Measurements from ENCODE around the gene VIL1. TPM values are rescaled to one million over a fixed set of nuclear protein-coding genes. Genes with fewer than 3 reads are reported as not detected.

The VIL1 gene
- total and polyA plus RNA-seq, 2 donors from 2014 or later: 9.0 to 10.5 TPM

DNA sequence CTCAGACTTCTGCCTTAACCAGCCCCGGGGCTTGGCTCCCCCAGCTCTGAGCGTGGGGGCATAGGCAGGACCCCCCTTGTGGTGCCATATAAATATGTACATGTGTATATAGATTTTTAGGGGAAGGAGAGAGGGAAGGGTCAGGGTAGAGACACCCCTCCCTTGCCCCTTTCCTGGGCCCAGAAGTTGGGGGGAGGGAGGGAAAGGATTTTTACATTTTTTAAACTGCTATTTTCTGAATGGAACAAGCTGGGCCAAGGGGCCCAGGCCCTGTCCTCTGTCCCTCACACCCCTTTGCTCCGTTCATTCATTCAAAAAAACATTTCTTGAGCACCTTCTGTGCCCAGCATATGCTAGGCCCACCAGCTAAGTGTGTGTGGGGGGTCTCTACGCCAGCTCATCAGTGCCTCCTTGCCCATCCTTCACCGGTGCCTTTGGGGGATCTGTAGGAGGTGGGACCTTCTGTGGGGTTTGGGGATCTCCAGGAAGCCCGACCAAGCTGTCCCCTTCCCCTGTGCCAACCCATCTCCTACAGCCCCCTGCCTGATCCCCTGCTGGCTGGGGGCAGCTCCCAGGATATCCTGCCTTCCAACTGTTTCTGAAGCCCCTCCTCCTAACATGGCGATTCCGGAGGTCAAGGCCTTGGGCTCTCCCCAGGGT, 13.7 kb upstream of the VIL1 start:
- TF ChIP-seq, protein P1, sequence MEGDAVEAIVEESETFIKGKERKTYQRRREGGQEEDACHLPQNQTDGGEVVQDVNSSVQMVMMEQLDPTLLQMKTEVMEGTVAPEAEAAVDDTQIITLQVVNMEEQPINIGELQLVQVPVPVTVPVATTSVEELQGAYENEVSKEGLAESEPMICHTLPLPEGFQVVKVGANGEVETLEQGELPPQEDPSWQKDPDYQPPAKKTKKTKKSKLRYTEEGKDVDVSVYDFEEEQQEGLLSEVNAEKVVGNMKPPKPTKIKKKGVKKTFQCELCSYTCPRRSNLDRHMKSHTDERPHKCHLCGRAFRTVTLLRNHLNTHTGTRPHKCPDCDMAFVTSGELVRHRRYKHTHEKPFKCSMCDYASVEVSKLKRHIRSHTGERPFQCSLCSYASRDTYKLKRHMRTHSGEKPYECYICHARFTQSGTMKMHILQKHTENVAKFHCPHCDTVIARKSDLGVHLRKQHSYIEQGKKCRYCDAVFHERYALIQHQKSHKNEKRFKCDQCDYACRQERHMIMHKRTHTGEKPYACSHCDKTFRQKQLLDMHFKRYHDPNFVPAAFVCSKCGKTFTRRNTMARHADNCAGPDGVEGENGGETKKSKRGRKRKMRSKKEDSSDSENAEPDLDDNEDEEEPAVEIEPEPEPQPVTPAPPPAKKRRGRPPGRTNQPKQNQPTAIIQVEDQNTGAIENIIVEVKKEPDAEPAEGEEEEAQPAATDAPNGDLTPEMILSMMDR (IDR thresholded peaks at IDR 0.05; ENCODE audit: borderline replicate concordance, extremely low read depth, insufficient read depth): no peak
- Histone ChIP-seq H3K9me3 (ENCODE audit: control insufficient read depth in 2 of 3, insufficient read depth in 1 of 3, low read length in 3 of 3) (no peaks in the 10 kb centered on the region), H3K9ac (ENCODE audit: low read length in 3 of 3) (peak overlapping the region in 1 of 3 donors; percentile 67), H3K4me3 (ENCODE audit: low read length in 3 of 3) (peak overlapping the region in 2 of 3 donors; percentile 47 to 55), H3K27me3 (ENCODE audit: control insufficient read depth, insufficient read depth, low read length) (no peaks in the 10 kb centered on the region), H3K27ac (ENCODE audit: low read depth in 2 of 2, low read length in 2 of 2) (peak overlapping the region; percentile 86 to 90), H3K36me3 (ENCODE audit: control insufficient read depth in 2 of 3, insufficient read depth in 3 of 3, low read length in 3 of 3) (peaks cover 0 to 13% (median 2%) of the 10 kb centered on the region in 3 donors), H3K4me1 (ENCODE audit: control insufficient read depth in 2 of 3, insufficient read depth in 2 of 3, low read depth in 1 of 3, low read length in 3 of 3) (peaks cover 2 to 32% (median 19%) of the 10 kb centered on the region in 3 donors)
- DNase-seq (peak in 2 of 5 donors; percentile 74 to 89), FAIRE-seq (no peak)
- intact Hi-C loops (cut with DNase I): no loop called here

DNA sequence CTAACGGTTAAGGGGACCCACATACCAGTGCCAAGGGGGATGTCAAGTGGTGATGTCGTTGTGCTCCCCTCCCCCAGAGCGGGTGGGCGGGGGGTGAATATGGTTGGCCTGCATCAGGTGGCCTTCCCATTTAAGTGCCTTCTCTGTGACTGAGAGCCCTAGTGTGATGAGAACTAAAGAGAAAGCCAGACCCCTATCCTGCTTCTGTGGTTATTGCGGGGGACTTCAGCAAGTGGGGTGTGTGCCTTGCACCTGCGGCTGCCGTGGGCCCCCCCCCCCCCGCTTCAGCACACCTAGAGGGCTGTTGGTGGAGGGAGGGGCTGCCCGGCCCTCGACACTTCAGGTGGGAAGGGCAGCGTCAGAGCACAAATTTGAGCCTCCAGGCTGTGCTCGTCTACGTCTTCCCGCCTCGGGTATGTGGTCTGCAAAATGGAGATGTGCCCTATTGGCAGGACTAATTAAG, 13.1 kb upstream of the VIL1 start:
- Histone ChIP-seq H3K4me3 (ENCODE audit: low read length in 3 of 3) (peak overlapping the region; percentile 30 to 55 (median 47)), H3K9me3 (ENCODE audit: control insufficient read depth in 2 of 3, insufficient read depth in 1 of 3, low read length in 3 of 3) (no peaks in the 10 kb centered on the region), H3K27me3 (ENCODE audit: control insufficient read depth, insufficient read depth, low read length) (no peaks in the 10 kb centered on the region), H3K4me1 (ENCODE audit: control insufficient read depth in 2 of 3, insufficient read depth in 2 of 3, low read depth in 1 of 3, low read length in 3 of 3) (peaks cover 2 to 32% (median 19%) of the 10 kb centered on the region in 3 donors), H3K36me3 (ENCODE audit: control insufficient read depth in 2 of 3, insufficient read depth in 3 of 3, low read length in 3 of 3) (peaks cover 0 to 13% (median 2%) of the 10 kb centered on the region in 3 donors), H3K27ac (ENCODE audit: low read depth in 2 of 2, low read length in 2 of 2) (peak overlapping the region; percentile 86 to 90), H3K9ac (ENCODE audit: low read length in 3 of 3) (peak overlapping the region in 1 of 3 donors; percentile 67)
- DNase-seq (peak in 3 of 5 donors; percentile 38 to 85 (median 60)), FAIRE-seq (no peak)
- TF ChIP-seq, protein P1 (IDR thresholded peaks at IDR 0.05; ENCODE audit: borderline replicate concordance, extremely low read depth, insufficient read depth): no peak
- intact Hi-C loops (cut with DNase I): no loop called here

DNA sequence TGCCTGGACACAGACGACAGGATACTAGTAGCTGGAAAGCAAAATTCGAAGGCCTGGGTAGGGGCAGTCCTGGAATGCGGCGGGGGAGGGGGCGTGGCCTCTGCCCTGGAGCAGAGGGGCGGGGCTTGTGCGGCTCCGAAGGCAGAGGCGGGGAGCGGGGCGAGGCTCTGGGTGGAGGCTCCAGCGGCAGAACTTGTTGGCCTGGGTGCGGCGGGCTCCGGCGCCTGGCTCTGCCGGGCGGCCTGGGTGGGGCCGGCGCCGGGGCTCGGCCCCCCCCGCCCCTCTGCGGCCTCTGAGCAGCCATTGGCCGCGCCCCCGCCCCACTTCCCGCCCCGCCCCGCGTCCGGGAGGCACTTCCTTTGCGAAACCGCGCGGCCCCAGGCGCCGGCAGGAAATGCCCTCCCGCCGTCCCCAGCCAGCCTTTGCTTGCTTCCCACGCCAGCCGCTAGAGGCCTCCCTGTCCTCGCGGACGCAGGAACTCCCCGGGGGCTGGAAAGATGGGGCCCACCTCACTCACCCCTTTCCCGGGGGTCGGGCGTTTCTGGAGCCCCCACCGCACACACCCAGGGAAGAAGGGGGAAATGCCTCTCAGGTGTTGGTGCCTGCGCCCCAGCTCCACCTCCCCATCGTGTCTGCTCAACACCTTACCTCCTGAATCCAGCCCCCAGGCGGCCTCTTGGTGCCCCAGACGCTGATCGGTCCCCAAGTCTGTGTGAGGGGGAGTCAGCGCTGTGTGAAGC, 12.5 kb upstream of the VIL1 start:
- H3K36me3 ChIP-seq (ENCODE audit: control insufficient read depth in 2 of 3, insufficient read depth in 3 of 3, low read length in 3 of 3): peaks cover 0 to 13% (median 2%) of the 10 kb centered on the region in 3 donors
- peaks cover 2 to 27% (median 16%) of the 10 kb centered on the region in 3 donors for H3K4me1 ChIP-seq (ENCODE audit: control insufficient read depth in 2 of 3, insufficient read depth in 2 of 3, low read depth in 1 of 3, low read length in 3 of 3)
- no peak for FAIRE-seq
- TF ChIP-seq, protein P1 (IDR thresholded peaks at IDR 0.05; ENCODE audit: borderline replicate concordance, extremely low read depth, insufficient read depth): peak; percentile 84
- H3K27me3 ChIP-seq (ENCODE audit: control insufficient read depth, insufficient read depth, low read length): no peaks in the 10 kb centered on the region
- intact Hi-C loops (cut with DNase I): no loop called here
- H3K9me3 ChIP-seq (ENCODE audit: control insufficient read depth in 2 of 3, insufficient read depth in 1 of 3, low read length in 3 of 3): no peaks in the 10 kb centered on the region
- DNase-seq: peak; percentile 97 to 100 (median 98)
- H3K27ac ChIP-seq (ENCODE audit: low read depth in 2 of 2, low read length in 2 of 2): peak overlapping the region; percentile 86 to 91
- peak overlapping the region; percentile 0 to 74 (median 67) for H3K9ac ChIP-seq (ENCODE audit: low read length in 3 of 3)
- peak overlapping the region; percentile 49 to 64 (median 59) for H3K4me3 ChIP-seq (ENCODE audit: low read length in 3 of 3)

Data from kidney (tissue), 14 donors.